Loucy (cell line): ENCODE results near the gene GALNT10.

ENCODE experiments used
- EZH2phosphoT487 ChIP-seq: fragments of 200-600 bp; IDR thresholded peaks from 2 replicates; pipeline ENCODE4 v1.6.1; 2018; ENCODE audit warnings: antibody characterized with exemption, mild to moderate bottlenecking, moderate library complexity, borderline replicate concordance
- TF ChIP-seq, protein P1 (sequence below): fragments of 200-600 bp; sonication (generic); conservative IDR thresholded peaks from 2 replicates; pipeline ENCODE4 v1.5.1; 2014; ENCODE audit warnings: mild to moderate bottlenecking, antibody characterized with exemption, low read length

DNA sequence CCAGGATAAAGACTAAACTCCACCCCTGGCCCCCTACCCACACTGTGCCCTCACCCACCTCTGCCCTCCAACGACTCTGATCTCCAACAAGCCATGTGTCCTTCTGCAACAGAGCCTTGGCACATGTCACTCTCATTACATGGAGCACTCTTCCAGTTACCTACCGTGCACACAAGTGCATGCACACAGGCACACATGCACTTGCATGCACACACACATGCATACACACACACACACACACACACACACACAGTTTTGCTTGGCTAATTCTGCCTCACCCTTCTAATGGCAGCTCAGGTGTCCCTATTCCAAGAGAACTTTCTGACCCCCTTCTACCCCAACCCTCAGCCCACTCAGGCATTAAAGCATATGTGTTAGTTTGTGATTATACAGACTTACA, 19.6 kb downstream of the GALNT10 start:
- TF ChIP-seq, protein P1, sequence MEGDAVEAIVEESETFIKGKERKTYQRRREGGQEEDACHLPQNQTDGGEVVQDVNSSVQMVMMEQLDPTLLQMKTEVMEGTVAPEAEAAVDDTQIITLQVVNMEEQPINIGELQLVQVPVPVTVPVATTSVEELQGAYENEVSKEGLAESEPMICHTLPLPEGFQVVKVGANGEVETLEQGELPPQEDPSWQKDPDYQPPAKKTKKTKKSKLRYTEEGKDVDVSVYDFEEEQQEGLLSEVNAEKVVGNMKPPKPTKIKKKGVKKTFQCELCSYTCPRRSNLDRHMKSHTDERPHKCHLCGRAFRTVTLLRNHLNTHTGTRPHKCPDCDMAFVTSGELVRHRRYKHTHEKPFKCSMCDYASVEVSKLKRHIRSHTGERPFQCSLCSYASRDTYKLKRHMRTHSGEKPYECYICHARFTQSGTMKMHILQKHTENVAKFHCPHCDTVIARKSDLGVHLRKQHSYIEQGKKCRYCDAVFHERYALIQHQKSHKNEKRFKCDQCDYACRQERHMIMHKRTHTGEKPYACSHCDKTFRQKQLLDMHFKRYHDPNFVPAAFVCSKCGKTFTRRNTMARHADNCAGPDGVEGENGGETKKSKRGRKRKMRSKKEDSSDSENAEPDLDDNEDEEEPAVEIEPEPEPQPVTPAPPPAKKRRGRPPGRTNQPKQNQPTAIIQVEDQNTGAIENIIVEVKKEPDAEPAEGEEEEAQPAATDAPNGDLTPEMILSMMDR = no peak
- no peak for TF ChIP-seq EZH2phosphoT487
